GM12875 (cell line): ENCODE data around the gene FBXO42.
"Not testable (repeated sequence)": the region's sequence is repeated elsewhere in the genome, so short reads cannot be mapped to it uniquely, and the experiment has no call there.

Experiments
- H3K4me3 ChIP-seq: one replicate; pipeline ENCODE4 v1.5.1; 2011; ENCODE audit warnings: low read depth, low read length, control low read depth
- CTCF ChIP-seq: IDR thresholded peaks from 2 replicates; pipeline ENCODE4 v1.5.1; 2011; ENCODE audit warnings: low read depth, mild to moderate bottlenecking, control low read depth, inconsistent platforms, low read length, moderate library complexity, borderline replicate concordance; ENCODE audit not compliant: insufficient read depth

FBXO42 gene

GRCh38 chr1:16258591-16259135 is 93.6 kb downstream of the FBXO42 start:
- no peak for TF ChIP-seq CTCF
- no peak overlapping the region for H3K4me3 ChIP-seq

- no peak for TF ChIP-seq CTCF
- H3K4me3 ChIP-seq, result no peak overlapping the region
Observed at GRCh38 chr1:16257968-16258367, 94.3 kb downstream of the FBXO42 start.

GRCh38 chr1:16257556-16257955 is 94.7 kb downstream of the FBXO42 start:
- not testable (repeated sequence) for H3K4me3 ChIP-seq

- H3K4me3 ChIP-seq, result no peak overlapping the region
- TF ChIP-seq CTCF, result no peak
Observed at GRCh38 chr1:16256478-16256877, 95.8 kb downstream of the FBXO42 start.

GRCh38 chr1:16254263-16254928 is 97.9 kb downstream of the FBXO42 start:
- TF ChIP-seq CTCF, result no peak
- no peak overlapping the region for H3K4me3 ChIP-seq

- no peak for TF ChIP-seq CTCF
- H3K4me3 ChIP-seq, result no peak overlapping the region
Observed at GRCh38 chr1:16253332-16253922, 98.9 kb downstream of the FBXO42 start.

GRCh38 chr1:16252912-16253311 is 99.4 kb downstream of the FBXO42 start:
- no peak overlapping the region for H3K4me3 ChIP-seq

More at GRCh38 chr1:16252912-16253311, 99.4 kb downstream of the FBXO42 start:
- TF ChIP-seq CTCF, result no peak
